Subcutaneous adipose tissue (tissue), 4 donors: Measurements from ENCODE around the gene PHTF2. TPM values are rescaled to one million over a fixed set of nuclear protein-coding genes. Genes with fewer than 3 reads are reported as not detected.

ENCODE experiments used
- total RNA-seq, 4 donors: library from RNA; depleted of rRNA; stranded (reverse); fragments of >200 nt; gene quantifications; one replicate each; pipeline ENCODE4 v1.1.0, GENCODE V29; 2016
- TF ChIP-seq, protein P1 (sequence below): fragments of 450-650 bp; IDR thresholded peaks from one replicate; pipeline ENCODE4 v1.5.1; 2016; ENCODE audit warnings: low read depth, mild to moderate bottlenecking, control low read depth, antibody characterized with exemption, moderate library complexity

The PHTF2 gene
- total RNA-seq, 4 donors from 2014 or later = 21.0 to 40.1 (median 23.2) TPM

- TF ChIP-seq, protein P1, sequence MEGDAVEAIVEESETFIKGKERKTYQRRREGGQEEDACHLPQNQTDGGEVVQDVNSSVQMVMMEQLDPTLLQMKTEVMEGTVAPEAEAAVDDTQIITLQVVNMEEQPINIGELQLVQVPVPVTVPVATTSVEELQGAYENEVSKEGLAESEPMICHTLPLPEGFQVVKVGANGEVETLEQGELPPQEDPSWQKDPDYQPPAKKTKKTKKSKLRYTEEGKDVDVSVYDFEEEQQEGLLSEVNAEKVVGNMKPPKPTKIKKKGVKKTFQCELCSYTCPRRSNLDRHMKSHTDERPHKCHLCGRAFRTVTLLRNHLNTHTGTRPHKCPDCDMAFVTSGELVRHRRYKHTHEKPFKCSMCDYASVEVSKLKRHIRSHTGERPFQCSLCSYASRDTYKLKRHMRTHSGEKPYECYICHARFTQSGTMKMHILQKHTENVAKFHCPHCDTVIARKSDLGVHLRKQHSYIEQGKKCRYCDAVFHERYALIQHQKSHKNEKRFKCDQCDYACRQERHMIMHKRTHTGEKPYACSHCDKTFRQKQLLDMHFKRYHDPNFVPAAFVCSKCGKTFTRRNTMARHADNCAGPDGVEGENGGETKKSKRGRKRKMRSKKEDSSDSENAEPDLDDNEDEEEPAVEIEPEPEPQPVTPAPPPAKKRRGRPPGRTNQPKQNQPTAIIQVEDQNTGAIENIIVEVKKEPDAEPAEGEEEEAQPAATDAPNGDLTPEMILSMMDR = no peak
Measured at GRCh38 chr7:77831953-77832352, 33.4 kb downstream of the PHTF2 start.

- TF ChIP-seq, protein P1 = no peak
Measured at GRCh38 chr7:77833136-77833535, 34.6 kb downstream of the PHTF2 start.

GRCh38 chr7:77837275-77837674 lies 38.7 kb downstream of the PHTF2 start:
- TF ChIP-seq, protein P1 = no peak

- TF ChIP-seq, protein P1 = no peak
Measured at GRCh38 chr7:77837966-77838365, 39.4 kb downstream of the PHTF2 start.

DNA sequence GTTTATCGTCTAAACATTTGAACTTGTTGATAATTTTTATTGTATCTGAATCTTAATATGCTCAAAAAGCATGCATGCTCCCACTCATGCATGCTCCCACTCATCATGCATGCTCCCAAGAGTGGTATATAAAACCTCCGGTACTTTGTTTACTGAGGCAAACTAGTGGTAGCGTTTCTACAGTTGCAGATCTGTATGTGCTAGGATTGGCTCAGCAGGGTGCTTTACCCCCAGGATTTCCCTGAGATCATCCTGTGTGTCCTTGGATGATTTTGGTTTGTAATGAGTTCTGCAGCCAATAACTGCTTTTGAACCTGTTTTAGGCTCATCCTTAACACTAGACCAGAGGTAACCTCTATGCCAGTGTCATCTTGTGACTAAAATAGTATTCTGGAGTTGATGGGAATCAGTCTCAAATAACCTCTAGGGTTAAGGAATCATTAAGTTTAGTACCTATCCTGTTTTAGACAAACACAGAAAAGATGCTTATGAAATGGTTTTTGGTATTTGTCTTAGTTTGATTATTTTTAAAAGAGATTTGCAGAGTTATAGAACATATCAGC lies 40.4 kb downstream of the PHTF2 start:
- TF ChIP-seq, protein P1 = no peak

- TF ChIP-seq, protein P1 = no peak
Measured at GRCh38 chr7:77839919-77840318, 41.3 kb downstream of the PHTF2 start.

DNA sequence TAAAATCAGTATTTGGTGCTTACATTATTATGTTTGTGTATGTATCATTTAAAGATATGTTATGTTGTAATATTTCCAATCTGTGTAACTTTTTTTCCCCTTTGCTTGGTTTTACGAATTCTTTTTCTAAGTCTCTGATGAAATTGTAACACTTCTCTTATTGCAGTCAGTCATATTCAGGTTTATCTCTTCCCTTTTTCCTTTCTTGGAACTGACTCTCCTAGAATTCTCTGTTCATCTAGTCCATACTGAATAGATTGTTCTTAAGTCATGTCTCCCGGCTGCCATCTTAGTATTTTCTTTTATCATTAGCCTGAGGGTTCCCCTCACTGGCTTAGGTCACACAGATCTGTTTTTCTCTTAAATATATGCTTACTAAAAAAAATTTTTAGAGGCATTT lies 44.6 kb downstream of the PHTF2 start:
- TF ChIP-seq, protein P1 = no peak
